Measurements from ENCODE around the gene MMP17.

MMP17 gene

DNA sequence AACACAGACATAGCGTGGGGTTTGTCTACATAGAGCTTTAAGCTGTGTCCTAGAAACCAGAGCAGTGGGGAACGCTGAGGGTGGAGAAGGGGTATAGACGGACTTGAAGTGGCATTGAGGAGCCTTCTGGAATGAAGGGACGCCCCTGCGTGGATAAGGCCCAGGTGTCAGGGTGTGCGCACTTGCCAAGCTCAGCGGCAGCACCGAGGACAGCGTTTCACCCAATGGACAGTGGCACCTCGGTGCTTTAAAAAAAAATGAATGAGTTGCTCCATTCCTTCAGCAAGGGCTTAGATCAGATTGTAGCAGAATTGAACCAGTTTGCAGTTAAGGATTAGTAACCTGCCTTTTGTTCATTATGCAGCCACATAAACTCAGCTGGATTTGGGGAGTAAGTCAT, 33.6 kb upstream of the MMP17 start:
- in situ Hi-C loops (cut with MboI; ENCODE audit: low pct_unique_long_range_greater_than_20kb, low sequenced_read_pairs, unreplicated experiment): no loop called here
- no peak for DNase-seq (ENCODE audit: low spot score)
- TF ChIP-seq, protein P1, sequence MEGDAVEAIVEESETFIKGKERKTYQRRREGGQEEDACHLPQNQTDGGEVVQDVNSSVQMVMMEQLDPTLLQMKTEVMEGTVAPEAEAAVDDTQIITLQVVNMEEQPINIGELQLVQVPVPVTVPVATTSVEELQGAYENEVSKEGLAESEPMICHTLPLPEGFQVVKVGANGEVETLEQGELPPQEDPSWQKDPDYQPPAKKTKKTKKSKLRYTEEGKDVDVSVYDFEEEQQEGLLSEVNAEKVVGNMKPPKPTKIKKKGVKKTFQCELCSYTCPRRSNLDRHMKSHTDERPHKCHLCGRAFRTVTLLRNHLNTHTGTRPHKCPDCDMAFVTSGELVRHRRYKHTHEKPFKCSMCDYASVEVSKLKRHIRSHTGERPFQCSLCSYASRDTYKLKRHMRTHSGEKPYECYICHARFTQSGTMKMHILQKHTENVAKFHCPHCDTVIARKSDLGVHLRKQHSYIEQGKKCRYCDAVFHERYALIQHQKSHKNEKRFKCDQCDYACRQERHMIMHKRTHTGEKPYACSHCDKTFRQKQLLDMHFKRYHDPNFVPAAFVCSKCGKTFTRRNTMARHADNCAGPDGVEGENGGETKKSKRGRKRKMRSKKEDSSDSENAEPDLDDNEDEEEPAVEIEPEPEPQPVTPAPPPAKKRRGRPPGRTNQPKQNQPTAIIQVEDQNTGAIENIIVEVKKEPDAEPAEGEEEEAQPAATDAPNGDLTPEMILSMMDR (IDR thresholded peaks at IDR 0.05; ENCODE audit: extremely low read depth, insufficient read depth, missing control alignments): no peak

DNA sequence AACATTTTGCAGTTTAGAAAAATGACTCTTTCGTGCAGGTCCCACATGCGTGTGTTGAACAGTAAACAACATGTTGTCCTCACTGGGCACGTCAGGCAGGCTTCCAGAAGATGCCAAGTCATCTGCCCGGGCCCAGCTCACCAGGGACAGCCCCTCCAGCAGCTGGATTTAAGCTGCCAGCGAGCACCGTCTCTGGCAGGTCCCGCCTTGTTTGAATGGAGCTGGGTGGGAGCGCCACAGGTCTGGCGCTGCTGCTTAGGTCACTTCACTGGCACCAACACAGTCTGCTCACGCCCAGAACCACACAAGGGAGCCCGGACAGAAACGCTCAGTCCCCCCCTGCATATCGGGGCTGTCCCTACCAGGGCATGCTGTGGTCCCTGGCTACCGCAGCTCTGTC, 33.1 kb upstream of the MMP17 start:
- DNase-seq (ENCODE audit: low spot score): no peak
- in situ Hi-C loops (cut with MboI; ENCODE audit: low pct_unique_long_range_greater_than_20kb, low sequenced_read_pairs, unreplicated experiment): no loop called here
- TF ChIP-seq, protein P1 (IDR thresholded peaks at IDR 0.05; ENCODE audit: extremely low read depth, insufficient read depth, missing control alignments): no peak

DNA sequence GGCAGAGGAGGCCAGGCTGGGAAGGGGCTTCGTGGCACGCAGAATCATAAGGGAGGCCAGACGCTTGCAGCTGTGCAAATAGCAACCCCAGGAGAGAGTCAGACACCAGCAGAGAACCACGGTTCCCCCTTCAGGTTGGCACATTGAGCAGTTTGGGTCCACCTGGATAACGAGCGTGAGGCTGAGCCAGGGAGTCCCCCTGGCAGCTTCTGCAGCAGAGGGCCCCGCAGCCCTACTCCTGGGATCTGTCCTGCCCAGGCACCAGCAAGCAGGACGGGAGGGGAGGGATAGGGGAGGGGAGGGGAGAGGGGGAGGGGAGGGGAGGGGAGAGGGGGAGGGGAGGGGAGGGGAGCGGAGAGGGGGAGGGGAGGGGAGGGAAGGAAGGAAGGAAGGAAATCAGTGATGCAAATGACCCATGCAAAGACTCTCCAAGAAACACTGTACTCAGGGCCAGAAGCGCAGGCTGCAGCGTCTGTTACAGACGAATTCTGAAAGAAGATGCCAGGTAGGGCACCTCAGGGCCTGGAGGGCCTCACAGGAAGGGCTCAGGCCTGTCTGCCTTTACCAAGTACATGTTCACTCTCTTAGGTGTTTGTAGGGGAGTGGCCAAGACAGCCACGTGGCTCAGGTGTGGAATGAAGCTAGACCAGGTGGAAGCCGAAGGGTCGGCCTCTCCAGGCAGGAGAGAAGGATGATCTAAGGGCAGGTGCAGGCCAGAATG, 32.3 kb upstream of the MMP17 start:
- in situ Hi-C loops (cut with MboI; ENCODE audit: low pct_unique_long_range_greater_than_20kb, low sequenced_read_pairs, unreplicated experiment): no loop called here
- DNase-seq (ENCODE audit: low spot score): no peak
- TF ChIP-seq, protein P1 (IDR thresholded peaks at IDR 0.05; ENCODE audit: extremely low read depth, insufficient read depth, missing control alignments): no peak

DNA sequence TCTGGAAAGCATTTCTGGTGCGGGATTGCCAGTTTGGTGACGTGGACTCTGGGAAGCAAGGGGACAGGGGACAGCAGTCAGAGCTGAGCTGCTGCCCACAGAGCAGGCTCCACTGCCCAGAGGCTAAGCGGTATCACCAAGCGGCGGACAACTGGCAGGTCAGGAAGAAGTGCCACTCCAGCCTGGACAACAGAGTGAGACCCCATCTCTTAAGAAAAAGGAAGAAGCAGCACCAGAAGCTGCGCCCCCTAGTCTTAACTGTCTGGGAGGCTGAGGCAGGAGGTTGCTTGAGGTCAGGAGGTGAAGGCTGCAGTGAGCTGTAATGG, 31.8 kb upstream of the MMP17 start:
- DNase-seq (ENCODE audit: low spot score): no peak
- TF ChIP-seq, protein P1 (IDR thresholded peaks at IDR 0.05; ENCODE audit: extremely low read depth, insufficient read depth, missing control alignments): no peak
- in situ Hi-C loops (cut with MboI; ENCODE audit: low pct_unique_long_range_greater_than_20kb, low sequenced_read_pairs, unreplicated experiment): no loop called here

DNA sequence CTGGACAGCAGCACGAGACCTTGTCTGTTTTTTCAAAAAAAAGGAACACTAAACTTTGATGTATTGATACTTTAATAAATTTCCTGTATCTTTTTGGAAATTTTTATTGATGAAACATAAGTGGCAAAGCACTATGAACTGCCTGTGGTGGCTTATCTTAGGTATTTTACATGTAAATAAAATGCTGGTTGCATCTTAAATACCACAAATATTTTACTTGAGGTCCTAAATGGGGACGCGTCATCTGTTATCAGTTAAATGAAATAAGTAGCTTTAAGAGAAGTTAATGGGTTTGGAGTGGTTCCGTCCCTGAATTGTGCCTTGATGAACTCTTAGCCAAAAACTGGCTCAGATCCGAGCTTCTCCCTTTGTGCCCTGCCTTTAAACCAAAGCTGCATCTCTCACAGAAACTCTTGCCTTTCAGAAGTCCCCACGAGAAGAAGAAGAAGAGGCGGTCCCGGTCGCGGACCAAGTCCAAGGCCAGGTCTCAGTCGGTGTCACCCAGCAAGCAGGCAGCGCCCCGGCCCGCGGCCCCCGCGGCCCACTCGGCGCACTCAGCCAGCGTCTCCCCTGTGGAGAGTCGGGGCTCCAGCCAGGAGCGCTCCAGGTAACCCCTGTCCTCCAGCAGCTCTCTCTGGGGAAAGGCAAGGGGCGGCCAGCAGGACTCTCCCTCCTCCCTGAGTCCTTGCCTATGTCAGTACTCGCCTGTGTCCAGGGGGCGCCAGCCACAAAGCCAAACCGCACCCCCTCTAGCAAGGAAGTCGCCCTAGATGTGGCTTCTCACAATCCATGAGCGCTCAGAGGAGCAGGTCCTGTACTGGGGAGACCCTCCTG, 31.2 kb upstream of the MMP17 start:
- in situ Hi-C loops (cut with MboI; ENCODE audit: low pct_unique_long_range_greater_than_20kb, low sequenced_read_pairs, unreplicated experiment): no loop called here
- TF ChIP-seq, protein P1 (IDR thresholded peaks at IDR 0.05; ENCODE audit: extremely low read depth, insufficient read depth, missing control alignments): no peak

DNA sequence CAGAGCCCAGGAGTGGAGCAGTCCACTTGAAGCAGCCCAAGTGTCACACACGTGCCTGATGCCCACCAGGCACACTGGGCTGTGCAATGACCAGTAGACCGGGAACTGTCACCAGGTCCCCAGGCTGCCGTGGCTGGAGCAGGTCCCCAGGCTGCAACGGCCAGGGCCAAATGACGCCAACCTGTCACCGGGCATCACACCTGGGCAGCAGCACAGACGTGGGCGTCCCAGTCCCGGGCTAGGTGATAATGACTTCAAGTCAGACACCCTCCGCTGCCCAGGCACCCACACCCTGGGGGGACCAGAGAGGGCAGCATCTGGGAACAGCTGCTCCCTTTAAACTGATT, 30.6 kb upstream of the MMP17 start:
- TF ChIP-seq, protein P1 (IDR thresholded peaks at IDR 0.05; ENCODE audit: extremely low read depth, insufficient read depth, missing control alignments): no peak
- no peak for DNase-seq (ENCODE audit: low spot score)
- in situ Hi-C loops (cut with MboI; ENCODE audit: low pct_unique_long_range_greater_than_20kb, low sequenced_read_pairs, unreplicated experiment): no loop called here

More for the DNA sequence above, 31.2 kb upstream of the MMP17 start:
- no peak for DNase-seq (ENCODE audit: low spot score)
